Left colon (tissue), 2 donors: ENCODE data around the gene NAP1L4. TPM values are rescaled to one million over a fixed set of nuclear protein-coding genes. Genes with fewer than 3 reads are reported as not detected.

Experiments used
- ATAC-seq: fragments of 200-7000 bp; cut with Tn5 transposase; one replicate; pipeline ENCODE4 v1.9.1; 2020; ENCODE audit warnings: mild to moderate bottlenecking, moderate library complexity
- DNase-seq, 2 donors: peaks; one replicate each; pipeline ENCODE4 v3.0.0-alpha.2; 2020
- intact Hi-C, 2 donors: fragments of 100-400 bp; cut with DNase I in 1 of 2; cut with micrococcal nuclease in 1 of 2; formaldehyde crosslinking; loops; one replicate each; pipeline versions ENCODE4 v1.11.2 to v1.14.0; 2022; cut with DNase I, micrococcal nuclease
- total RNA-seq, 2 donors: library from RNA; stranded (reverse); fragmentation: NEBNext Ultra II Directional; extraction: Animal tissue kit (Norgen Biotek cat#: 25700); gene quantifications; one replicate each; pipeline ENCODE4 v1.2.1, GENCODE V29; 2021
- donor health status: DM: no; HTN: no; CAD: no.
- donor health status: DM: yes; HTN: yes; CAD: no.

NAP1L4 gene
- total RNA-seq, 2 donors from 2014 or later, result 88.8 to 103 TPM

- intact Hi-C loops, result no loop called here
- ATAC-seq (peak; percentile 67), DNase-seq (peak; percentile 95)
Observed at GRCh38 chr11:2904153-2905052, 87.7 kb downstream of the NAP1L4 start.

GRCh38 chr11:2903672-2904011, 88.5 kb downstream of the NAP1L4 start:
- peak; percentile 77 to 79 for DNase-seq
- intact Hi-C loops, result no loop called here

GRCh38 chr11:2902784-2903671, 89.1 kb downstream of the NAP1L4 start:
- peak; percentile 44 for ATAC-seq
- peak; percentile 74 to 82 for DNase-seq
- intact Hi-C loops, result no loop called here

More at GRCh38 chr11:2903672-2904011, 88.5 kb downstream of the NAP1L4 start:
- peak; percentile 57 for ATAC-seq

- intact Hi-C loops, result no loop called here
- peak; percentile 98 to 99 for DNase-seq
- ATAC-seq, result peak; percentile 66
Observed at GRCh38 chr11:2901854-2902783, 90.0 kb downstream of the NAP1L4 start.

GRCh38 chr11:2901196-2901796, 90.8 kb downstream of the NAP1L4 start:
- no peak for ATAC-seq
- intact Hi-C loops, result no loop called here
- no peak for DNase-seq

GRCh38 chr11:2899080-2899783, 92.9 kb downstream of the NAP1L4 start:
- DNase-seq, result no peak
- intact Hi-C loops, result loop anchor here in 1 of 2 donors (10.0 kb wide), 1 partner anchor 474 kb away; no protein-coding TSS in a partner anchor
- ATAC-seq, result no peak

- intact Hi-C loops, result loop anchor here in 1 of 2 donors (10.0 kb wide), 1 partner anchor 474 kb away; no protein-coding TSS in a partner anchor
- DNase-seq (peak; percentile 50 to 70), ATAC-seq (no peak)
Observed at GRCh38 chr11:2898366-2899079, 93.6 kb downstream of the NAP1L4 start.

GRCh38 chr11:2897048-2897447, 95.1 kb downstream of the NAP1L4 start:
- DNase-seq (no peak), ATAC-seq (no peak)
- intact Hi-C loops, result loop anchor here in 1 of 2 donors (10.0 kb wide), 1 partner anchor 472 kb away; no protein-coding TSS in a partner anchor

GRCh38 chr11:2896047-2896446, 96.1 kb downstream of the NAP1L4 start:
- ATAC-seq (no peak), DNase-seq (no peak)
- intact Hi-C loops, result loop anchor here in 1 of 2 donors (10.0 kb wide), 1 partner anchor 471 kb away; no protein-coding TSS in a partner anchor

Other genes with a start within 250 kb of the NAP1L4 start
- 10 to 100 TPM in 1 of 2 donors, 1 to 10 TPM in 1; 5.8 to 10.6 TPM for gene CDKN1C, start 106.6 kb downstream of the NAP1L4 start, total RNA-seq
- 10 to 100 TPM; 29.9 to 36.7 TPM for gene PHLDA2, start 62.9 kb downstream of the NAP1L4 start, total RNA-seq
- 10 to 100 TPM; 43.2 to 56.2 TPM for gene CARS1, start 65.1 kb upstream of the NAP1L4 start, total RNA-seq
- gene OSBPL5, start 173.0 kb upstream of the NAP1L4 start, total RNA-seq, result 10 to 100 TPM; 36.8 to 48.7 TPM
- gene MRGPRG, start 226.5 kb upstream of the NAP1L4 start, total RNA-seq, result not detected
- gene MRGPRE, start 240.1 kb upstream of the NAP1L4 start, total RNA-seq, result not detected